ENCODE results near the gene MCTP1. TPM values are rescaled to one million over a fixed set of nuclear protein-coding genes. Genes with fewer than 3 reads are reported as not detected.

The MCTP1 gene
- total RNA-seq, 1 experiment from 2014 or later = 5.6 TPM

DNA sequence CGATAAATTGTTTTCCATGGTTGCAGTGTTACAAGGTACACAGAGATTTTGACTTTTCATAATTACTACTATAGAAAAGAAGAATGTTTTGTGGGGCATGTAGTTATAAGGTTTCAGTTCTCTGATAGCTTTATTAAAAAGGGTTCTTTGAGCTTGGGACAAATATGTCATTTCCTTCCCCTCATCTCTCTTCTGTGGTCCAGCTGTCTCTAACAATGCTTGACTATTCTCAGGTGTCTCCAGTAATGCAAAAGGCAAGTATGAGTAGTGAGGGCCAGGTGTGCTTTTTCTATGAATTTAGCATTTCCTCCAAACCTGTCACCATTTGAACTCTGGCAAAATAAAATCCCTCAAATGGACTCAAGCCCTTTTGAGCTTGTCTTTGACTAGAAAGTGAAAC lies 582.2 kb downstream of the MCTP1 start:
- no peak overlapping the region for H3K4me3 Mint-ChIP-seq
- peaks cover 12% of the 10 kb centered on the region for H3K4me1 Mint-ChIP-seq
- ChIA-PET POLR2A (no interaction called here), CTCF (no interaction called here)
- peaks cover 23% of the 10 kb centered on the region for H3K36me3 Mint-ChIP-seq
- H3K9me3 Mint-ChIP-seq = peaks cover 14% of the 10 kb centered on the region
- DNase-seq (ENCODE audit: low spot score) (no peak), ATAC-seq (no peak)
- H3K27ac Mint-ChIP-seq = no peak overlapping the region
- H3K27me3 Mint-ChIP-seq (ENCODE audit: low read depth) = no peaks in the 10 kb centered on the region
- TF ChIP-seq, protein P1, sequence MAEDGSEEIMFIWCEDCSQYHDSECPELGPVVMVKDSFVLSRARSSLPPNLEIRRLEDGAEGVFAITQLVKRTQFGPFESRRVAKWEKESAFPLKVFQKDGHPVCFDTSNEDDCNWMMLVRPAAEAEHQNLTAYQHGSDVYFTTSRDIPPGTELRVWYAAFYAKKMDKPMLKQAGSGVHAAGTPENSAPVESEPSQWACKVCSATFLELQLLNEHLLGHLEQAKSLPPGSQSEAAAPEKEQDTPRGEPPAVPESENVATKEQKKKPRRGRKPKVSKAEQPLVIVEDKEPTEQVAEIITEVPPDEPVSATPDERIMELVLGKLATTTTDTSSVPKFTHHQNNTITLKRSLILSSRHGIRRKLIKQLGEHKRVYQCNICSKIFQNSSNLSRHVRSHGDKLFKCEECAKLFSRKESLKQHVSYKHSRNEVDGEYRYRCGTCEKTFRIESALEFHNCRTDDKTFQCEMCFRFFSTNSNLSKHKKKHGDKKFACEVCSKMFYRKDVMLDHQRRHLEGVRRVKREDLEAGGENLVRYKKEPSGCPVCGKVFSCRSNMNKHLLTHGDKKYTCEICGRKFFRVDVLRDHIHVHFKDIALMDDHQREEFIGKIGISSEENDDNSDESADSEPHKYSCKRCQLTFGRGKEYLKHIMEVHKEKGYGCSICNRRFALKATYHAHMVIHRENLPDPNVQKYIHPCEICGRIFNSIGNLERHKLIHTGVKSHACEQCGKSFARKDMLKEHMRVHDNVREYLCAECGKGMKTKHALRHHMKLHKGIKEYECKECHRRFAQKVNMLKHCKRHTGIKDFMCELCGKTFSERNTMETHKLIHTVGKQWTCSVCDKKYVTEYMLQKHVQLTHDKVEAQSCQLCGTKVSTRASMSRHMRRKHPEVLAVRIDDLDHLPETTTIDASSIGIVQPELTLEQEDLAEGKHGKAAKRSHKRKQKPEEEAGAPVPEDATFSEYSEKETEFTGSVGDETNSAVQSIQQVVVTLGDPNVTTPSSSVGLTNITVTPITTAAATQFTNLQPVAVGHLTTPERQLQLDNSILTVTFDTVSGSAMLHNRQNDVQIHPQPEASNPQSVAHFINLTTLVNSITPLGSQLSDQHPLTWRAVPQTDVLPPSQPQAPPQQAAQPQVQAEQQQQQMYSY (CRISPR knock-in tag; IDR thresholded peaks at IDR 0.05) = no peak
- TF ChIP-seq, protein P2, sequence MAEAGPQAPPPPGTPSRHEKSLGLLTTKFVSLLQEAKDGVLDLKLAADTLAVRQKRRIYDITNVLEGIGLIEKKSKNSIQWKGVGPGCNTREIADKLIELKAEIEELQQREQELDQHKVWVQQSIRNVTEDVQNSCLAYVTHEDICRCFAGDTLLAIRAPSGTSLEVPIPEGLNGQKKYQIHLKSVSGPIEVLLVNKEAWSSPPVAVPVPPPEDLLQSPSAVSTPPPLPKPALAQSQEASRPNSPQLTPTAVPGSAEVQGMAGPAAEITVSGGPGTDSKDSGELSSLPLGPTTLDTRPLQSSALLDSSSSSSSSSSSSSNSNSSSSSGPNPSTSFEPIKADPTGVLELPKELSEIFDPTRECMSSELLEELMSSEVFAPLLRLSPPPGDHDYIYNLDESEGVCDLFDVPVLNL (CRISPR knock-in tag; IDR thresholded peaks at IDR 0.05; ENCODE audit: borderline replicate concordance, low read depth) = no peak
- TF ChIP-seq RORB (CRISPR knock-in tag; IDR thresholded peaks at IDR 0.05) = no peak
- no peak for TF ChIP-seq TP53 (CRISPR knock-in tag; IDR thresholded peaks at IDR 0.05)
- no peak for TF ChIP-seq ZNF396 (CRISPR knock-in tag; IDR thresholded peaks at IDR 0.05; ENCODE audit: borderline replicate concordance)
- TF ChIP-seq ETV6 (CRISPR knock-in tag; IDR thresholded peaks at IDR 0.05) = no peak

DNA sequence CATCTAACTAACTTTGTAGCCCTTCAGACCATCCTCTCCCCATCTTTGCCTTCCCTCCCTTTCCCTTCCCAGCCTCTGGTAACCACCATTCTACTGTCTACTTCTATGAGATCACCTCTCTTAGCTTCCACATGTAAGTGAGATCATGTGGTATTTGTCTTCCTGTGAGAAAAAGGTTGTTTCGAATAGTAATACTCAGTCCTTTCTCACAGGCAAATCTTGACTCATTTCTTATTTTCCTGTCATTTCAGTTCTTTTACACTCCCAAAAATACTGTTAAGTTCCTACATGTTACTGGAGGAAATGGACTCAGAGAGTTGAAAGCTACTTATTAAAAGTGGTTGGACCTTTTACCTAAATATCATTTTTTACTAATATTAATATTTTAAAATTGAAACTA lies 584.3 kb downstream of the MCTP1 start:
- H3K36me3 Mint-ChIP-seq = peaks cover 23% of the 10 kb centered on the region
- peaks cover 14% of the 10 kb centered on the region for H3K9me3 Mint-ChIP-seq
- no peak overlapping the region; the same call in 1 of the 2 replicates for H3K27ac Mint-ChIP-seq
- no peak for DNase-seq (ENCODE audit: low spot score)
- no peak for ATAC-seq
- no peak overlapping the region for H3K4me3 Mint-ChIP-seq
- ChIA-PET POLR2A (no interaction called here), CTCF (no interaction called here)
- H3K4me1 Mint-ChIP-seq = no peaks in the 10 kb centered on the region
- H3K27me3 Mint-ChIP-seq (ENCODE audit: low read depth) = no peaks in the 10 kb centered on the region
- TF ChIP-seq NR2C2 (CRISPR knock-in tag; IDR thresholded peaks at IDR 0.05) (no peak), CBFB (CRISPR knock-in tag; IDR thresholded peaks at IDR 0.05; ENCODE audit: low read depth) (no peak), GTF2I (CRISPR knock-in tag; conservative IDR thresholded peaks at IDR 0.05) (no peak), NFATC4 (CRISPR knock-in tag; IDR thresholded peaks at IDR 0.05) (no peak), EMX1 (CRISPR knock-in tag; IDR thresholded peaks at IDR 0.05) (no peak), ZNF219 (CRISPR knock-in tag; IDR thresholded peaks at IDR 0.05; ENCODE audit: borderline replicate concordance) (no peak), ZNF121 (CRISPR knock-in tag; IDR thresholded peaks at IDR 0.05) (no peak), IRF2 (CRISPR knock-in tag; IDR thresholded peaks at IDR 0.05; ENCODE audit: borderline replicate concordance, low read depth) (no peak)
- TF ChIP-seq, protein P3, sequence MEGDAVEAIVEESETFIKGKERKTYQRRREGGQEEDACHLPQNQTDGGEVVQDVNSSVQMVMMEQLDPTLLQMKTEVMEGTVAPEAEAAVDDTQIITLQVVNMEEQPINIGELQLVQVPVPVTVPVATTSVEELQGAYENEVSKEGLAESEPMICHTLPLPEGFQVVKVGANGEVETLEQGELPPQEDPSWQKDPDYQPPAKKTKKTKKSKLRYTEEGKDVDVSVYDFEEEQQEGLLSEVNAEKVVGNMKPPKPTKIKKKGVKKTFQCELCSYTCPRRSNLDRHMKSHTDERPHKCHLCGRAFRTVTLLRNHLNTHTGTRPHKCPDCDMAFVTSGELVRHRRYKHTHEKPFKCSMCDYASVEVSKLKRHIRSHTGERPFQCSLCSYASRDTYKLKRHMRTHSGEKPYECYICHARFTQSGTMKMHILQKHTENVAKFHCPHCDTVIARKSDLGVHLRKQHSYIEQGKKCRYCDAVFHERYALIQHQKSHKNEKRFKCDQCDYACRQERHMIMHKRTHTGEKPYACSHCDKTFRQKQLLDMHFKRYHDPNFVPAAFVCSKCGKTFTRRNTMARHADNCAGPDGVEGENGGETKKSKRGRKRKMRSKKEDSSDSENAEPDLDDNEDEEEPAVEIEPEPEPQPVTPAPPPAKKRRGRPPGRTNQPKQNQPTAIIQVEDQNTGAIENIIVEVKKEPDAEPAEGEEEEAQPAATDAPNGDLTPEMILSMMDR (IDR thresholded peaks at IDR 0.05) = no peak
- TF ChIP-seq, protein P4, sequence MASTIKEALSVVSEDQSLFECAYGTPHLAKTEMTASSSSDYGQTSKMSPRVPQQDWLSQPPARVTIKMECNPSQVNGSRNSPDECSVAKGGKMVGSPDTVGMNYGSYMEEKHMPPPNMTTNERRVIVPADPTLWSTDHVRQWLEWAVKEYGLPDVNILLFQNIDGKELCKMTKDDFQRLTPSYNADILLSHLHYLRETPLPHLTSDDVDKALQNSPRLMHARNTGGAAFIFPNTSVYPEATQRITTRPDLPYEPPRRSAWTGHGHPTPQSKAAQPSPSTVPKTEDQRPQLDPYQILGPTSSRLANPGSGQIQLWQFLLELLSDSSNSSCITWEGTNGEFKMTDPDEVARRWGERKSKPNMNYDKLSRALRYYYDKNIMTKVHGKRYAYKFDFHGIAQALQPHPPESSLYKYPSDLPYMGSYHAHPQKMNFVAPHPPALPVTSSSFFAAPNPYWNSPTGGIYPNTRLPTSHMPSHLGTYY (CRISPR knock-in tag; IDR thresholded peaks at IDR 0.05) = no peak
- TF ChIP-seq, protein P5, sequence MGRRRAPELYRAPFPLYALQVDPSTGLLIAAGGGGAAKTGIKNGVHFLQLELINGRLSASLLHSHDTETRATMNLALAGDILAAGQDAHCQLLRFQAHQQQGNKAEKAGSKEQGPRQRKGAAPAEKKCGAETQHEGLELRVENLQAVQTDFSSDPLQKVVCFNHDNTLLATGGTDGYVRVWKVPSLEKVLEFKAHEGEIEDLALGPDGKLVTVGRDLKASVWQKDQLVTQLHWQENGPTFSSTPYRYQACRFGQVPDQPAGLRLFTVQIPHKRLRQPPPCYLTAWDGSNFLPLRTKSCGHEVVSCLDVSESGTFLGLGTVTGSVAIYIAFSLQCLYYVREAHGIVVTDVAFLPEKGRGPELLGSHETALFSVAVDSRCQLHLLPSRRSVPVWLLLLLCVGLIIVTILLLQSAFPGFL (CRISPR knock-in tag; IDR thresholded peaks at IDR 0.05; ENCODE audit: borderline replicate concordance) = no peak
- TF ChIP-seq, protein P6, sequence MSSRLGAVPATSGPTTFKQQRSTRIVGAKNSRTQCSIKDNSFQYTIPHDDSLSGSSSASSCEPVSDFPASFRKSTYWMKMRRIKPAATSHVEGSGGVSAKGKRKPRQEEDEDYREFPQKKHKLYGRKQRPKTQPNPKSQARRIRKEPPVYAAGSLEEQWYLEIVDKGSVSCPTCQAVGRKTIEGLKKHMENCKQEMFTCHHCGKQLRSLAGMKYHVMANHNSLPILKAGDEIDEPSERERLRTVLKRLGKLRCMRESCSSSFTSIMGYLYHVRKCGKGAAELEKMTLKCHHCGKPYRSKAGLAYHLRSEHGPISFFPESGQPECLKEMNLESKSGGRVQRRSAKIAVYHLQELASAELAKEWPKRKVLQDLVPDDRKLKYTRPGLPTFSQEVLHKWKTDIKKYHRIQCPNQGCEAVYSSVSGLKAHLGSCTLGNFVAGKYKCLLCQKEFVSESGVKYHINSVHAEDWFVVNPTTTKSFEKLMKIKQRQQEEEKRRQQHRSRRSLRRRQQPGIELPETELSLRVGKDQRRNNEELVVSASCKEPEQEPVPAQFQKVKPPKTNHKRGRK (CRISPR knock-in tag; IDR thresholded peaks at IDR 0.05; ENCODE audit: borderline replicate concordance) = no peak

Measured in WTC11 (cell line).